ENCODE data around the gene PFKFB4. TPM values are rescaled to one million over a fixed set of nuclear protein-coding genes. Genes with fewer than 3 reads are reported as not detected.

The PFKFB4 gene
- total and polyA plus RNA-seq, 2 of the 8 experiments (the other 6 are each of a cell fraction or from before 2014, with no cell fraction given), result 10.7 to 20.1 TPM

GRCh38 chr3:48532271-48532976 is 24.2 kb downstream of the PFKFB4 start:
- no peak overlapping the region for H2AK5ac ChIP-seq (ENCODE audit: low read depth, low read length)
- no peaks in the 10 kb centered on the region for H3K27me3 ChIP-seq (replicated peaks in 1 of 4; ENCODE audit: control insufficient read depth in 3 of 4, extremely low read depth in 1 of 4, insufficient read depth in 3 of 4, low read length in 3 of 4)
- no peak overlapping the region for H3K9ac ChIP-seq (replicated peaks in 1 of 4; ENCODE audit: extremely low read depth in 1 of 4, low read depth in 3 of 4, low read length in 3 of 4)
- H3K36me3 ChIP-seq (ENCODE audit: control insufficient read depth in 2 of 4, insufficient read depth in 4 of 4, low read length in 3 of 4), result peaks cover 2 to 26% (median 18%) of the 10 kb centered on the region in 4 experiments; a peak in 7 of 8 replicates
- no peak overlapping the region for H3K4ac ChIP-seq (replicated peaks; ENCODE audit: insufficient read length, low read depth, low read length)
- no peak overlapping the region for H2BK15ac ChIP-seq (ENCODE audit: low read length)
- no peak overlapping the region for H4K8ac ChIP-seq (ENCODE audit: extremely low read depth, insufficient read depth, low read length)
- ChIA-PET CTCF (ENCODE audit: partially characterized antibody) (interaction anchor here (0.6 to 7.0 kb wide), 8 partner anchors 9 to 455 kb away, joined by 3 to 35 read pairs (median 3); no protein-coding TSS in a partner anchor), POLR2A (ENCODE audit: partially characterized antibody) (interaction anchor here (2.2 kb wide), 1 partner anchor 9 kb away, joined by 6 read pairs; no protein-coding TSS in a partner anchor)
- no peak overlapping the region for H2BK5ac ChIP-seq (ENCODE audit: low read depth, low read length)
- no peaks in the 10 kb centered on the region for H3K79me2 ChIP-seq (ENCODE audit: control insufficient read depth in 1 of 2, insufficient read depth in 2 of 2, low read length in 2 of 2)
- H2AFZ ChIP-seq (ENCODE audit: low read length), result no peak overlapping the region
- no peaks in the 10 kb centered on the region for H3K9me3 ChIP-seq (ENCODE audit: insufficient read depth in 2 of 2, low read depth in 1 of 2, low read length in 1 of 2)
- H2BK12ac ChIP-seq (ENCODE audit: low read depth, low read length), result no peak overlapping the region
- no peak overlapping the region for H2BK120ac ChIP-seq (replicated peaks; ENCODE audit: low read depth, low read length)
- H3K56ac ChIP-seq (replicated peaks; ENCODE audit: insufficient read length, low read depth, low read length), result no peak overlapping the region
- DNase-seq (ENCODE audit: low read depth in 1 of 2, low spot score in 2 of 2) (no peak), FAIRE-seq (no peak)
- no peak overlapping the region for H3K4me2 ChIP-seq (ENCODE audit: insufficient read depth in 1 of 2, low read depth in 2 of 2, low read length in 2 of 2)
- no peaks in the 10 kb centered on the region; the same call in 1 of the 2 replicates for H3K23me2 ChIP-seq (ENCODE audit: low read depth, low read length)
- no peak overlapping the region for H4K91ac ChIP-seq (replicated peaks; ENCODE audit: insufficient read length, low read length)
- H3K79me1 ChIP-seq (ENCODE audit: low read depth, low read length), result no peaks in the 10 kb centered on the region
- H3K23ac ChIP-seq (ENCODE audit: insufficient read length), result no peak overlapping the region
- H4K5ac ChIP-seq (ENCODE audit: insufficient read length, low read depth, low read length), result no peak overlapping the region
- H3K18ac ChIP-seq (ENCODE audit: extremely low read depth, low read length), result no peak overlapping the region
- no peak overlapping the region for H3K14ac ChIP-seq (ENCODE audit: insufficient read length)
- WGBS, 2 experiments (ENCODE audit: extremely low coverage in 1 of 2, insufficient coverage in 1 of 2, insufficient read length in 1 of 2, insufficient replicate concordance in 2 of 2, low coverage in 1 of 2, low lambda C conversion rate in 2 of 2, missing lambda C conversion rate in 1 of 2), result 92% methylated on average over 6 of the region's 6 CpGs; no CpG with 5 or more reads in 1 of the 2 experiments
- H4K20me1 ChIP-seq (replicated peaks in 1 of 2; ENCODE audit: control insufficient read depth in 1 of 2, insufficient read depth in 2 of 2, low read length in 2 of 2), result peaks cover 0 to 4% of the 10 kb centered on the region in 2 experiments
- H3K27ac ChIP-seq (ENCODE audit: low read depth, low read length), result no peak overlapping the region
- H3K4me3 ChIP-seq (ENCODE audit: extremely low read depth in 1 of 4, insufficient read depth in 2 of 4, low read depth in 3 of 4, low read length in 4 of 4), result no peak overlapping the region
- no peak overlapping the region for H2BK20ac ChIP-seq (ENCODE audit: low read length)
- H3K4me1 ChIP-seq (replicated peaks in 1 of 4; ENCODE audit: control insufficient read depth in 3 of 4, insufficient read depth in 4 of 4, low read length in 3 of 4), result no peaks in the 10 kb centered on the region
- TF ChIP-seq BRCA1 (IDR thresholded peaks at IDR 0.05; ENCODE audit: low read depth, low read length), result no peak

Data from H1 (cell line).